Coronary artery (tissue), 2 donors: ENCODE measurements around the gene AGPAT3.
A peak's percentile ranks its signal among the peaks of the same experiment; 100 is the strongest.

ENCODE experiments used
- DNase-seq: peaks from one replicate; pipeline ENCODE4 v3.0.0-alpha.2; 2017; ENCODE audit warnings: low spot score
- H3K27ac ChIP-seq, 2 donors: fragments of 200-600 bp; sonication (generic); one replicate each; pipeline ENCODE4 v1.5.1; 2016 to 2019
- H3K4me3 ChIP-seq: fragments of 200-600 bp; sonication (generic); 2 replicates; pipeline ENCODE4 v1.5.1; 2016; ENCODE audit warnings: mild to moderate bottlenecking, moderate library complexity
- TF ChIP-seq, protein P1 (sequence below): fragments of 200-600 bp; sonication (generic); IDR thresholded peaks from one replicate; pipeline ENCODE4 v1.5.1; 2019; ENCODE audit warnings: antibody characterized with exemption

Gene AGPAT3

GRCh38 chr21:43929217-43929971 is 64.4 kb downstream of the AGPAT3 start:
- no peak overlapping the region for H3K27ac ChIP-seq
- H3K4me3 ChIP-seq = no peak overlapping the region
- TF ChIP-seq, protein P1, sequence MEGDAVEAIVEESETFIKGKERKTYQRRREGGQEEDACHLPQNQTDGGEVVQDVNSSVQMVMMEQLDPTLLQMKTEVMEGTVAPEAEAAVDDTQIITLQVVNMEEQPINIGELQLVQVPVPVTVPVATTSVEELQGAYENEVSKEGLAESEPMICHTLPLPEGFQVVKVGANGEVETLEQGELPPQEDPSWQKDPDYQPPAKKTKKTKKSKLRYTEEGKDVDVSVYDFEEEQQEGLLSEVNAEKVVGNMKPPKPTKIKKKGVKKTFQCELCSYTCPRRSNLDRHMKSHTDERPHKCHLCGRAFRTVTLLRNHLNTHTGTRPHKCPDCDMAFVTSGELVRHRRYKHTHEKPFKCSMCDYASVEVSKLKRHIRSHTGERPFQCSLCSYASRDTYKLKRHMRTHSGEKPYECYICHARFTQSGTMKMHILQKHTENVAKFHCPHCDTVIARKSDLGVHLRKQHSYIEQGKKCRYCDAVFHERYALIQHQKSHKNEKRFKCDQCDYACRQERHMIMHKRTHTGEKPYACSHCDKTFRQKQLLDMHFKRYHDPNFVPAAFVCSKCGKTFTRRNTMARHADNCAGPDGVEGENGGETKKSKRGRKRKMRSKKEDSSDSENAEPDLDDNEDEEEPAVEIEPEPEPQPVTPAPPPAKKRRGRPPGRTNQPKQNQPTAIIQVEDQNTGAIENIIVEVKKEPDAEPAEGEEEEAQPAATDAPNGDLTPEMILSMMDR = no peak
- peak; percentile 62 for DNase-seq

DNA sequence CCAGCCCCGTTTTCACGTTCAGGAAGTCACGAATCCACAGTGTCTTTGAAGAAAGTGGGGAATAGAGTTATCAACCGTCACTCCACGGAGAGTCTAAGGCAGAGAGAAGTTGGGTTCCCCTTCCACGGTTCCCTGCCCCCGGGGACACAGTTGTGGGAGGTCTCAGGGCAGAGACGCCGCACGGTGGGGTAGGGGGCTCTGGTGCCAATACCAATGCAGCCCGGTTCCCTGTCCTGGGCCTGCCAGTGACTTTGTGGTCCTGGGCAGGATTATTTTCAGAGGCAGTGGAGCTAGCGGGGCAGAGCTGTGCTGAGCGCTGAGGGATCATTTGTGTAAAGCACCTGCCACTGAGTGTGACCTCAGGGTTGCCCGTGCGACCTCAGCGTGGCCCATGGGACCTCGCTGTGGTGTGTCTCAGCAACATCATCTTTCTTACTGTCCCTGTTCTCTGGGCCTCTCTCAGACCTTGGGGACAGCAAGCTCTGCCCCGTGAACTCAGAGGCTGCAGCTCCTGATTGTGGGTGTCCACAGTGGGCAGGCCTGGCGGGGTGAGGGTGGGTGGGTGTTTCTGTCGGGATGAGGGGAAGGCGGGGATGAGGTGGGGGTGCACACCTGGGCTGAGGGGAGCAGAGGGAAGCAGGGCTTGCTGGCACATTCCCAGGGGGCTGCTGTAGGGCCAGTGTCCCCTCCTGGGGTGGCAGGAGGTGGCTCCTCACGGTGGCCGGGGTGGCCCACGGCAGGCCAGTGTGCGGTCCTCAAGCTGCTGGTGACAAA is 65.2 kb downstream of the AGPAT3 start:
- Histone ChIP-seq H3K4me3 (no peak overlapping the region), H3K27ac (no peak overlapping the region)
- TF ChIP-seq, protein P1 = no peak
- no peak for DNase-seq

- no peak for DNase-seq
- no peak overlapping the region for H3K4me3 ChIP-seq
- TF ChIP-seq, protein P1 = no peak
- no peak overlapping the region for H3K27ac ChIP-seq
These were observed 65.9 kb downstream of the AGPAT3 start for GRCh38 chr21:43930848-43931375.

GRCh38 chr21:43931489-43931888 is 66.5 kb downstream of the AGPAT3 start:
- H3K4me3 ChIP-seq = no peak overlapping the region
- DNase-seq = no peak
- TF ChIP-seq, protein P1 = no peak
- no peak overlapping the region for H3K27ac ChIP-seq

- TF ChIP-seq, protein P1 = no peak
- no peak overlapping the region for H3K27ac ChIP-seq
- DNase-seq = no peak
- H3K4me3 ChIP-seq = no peak overlapping the region
These were observed 67.0 kb downstream of the AGPAT3 start for GRCh38 chr21:43932005-43932404.

DNA sequence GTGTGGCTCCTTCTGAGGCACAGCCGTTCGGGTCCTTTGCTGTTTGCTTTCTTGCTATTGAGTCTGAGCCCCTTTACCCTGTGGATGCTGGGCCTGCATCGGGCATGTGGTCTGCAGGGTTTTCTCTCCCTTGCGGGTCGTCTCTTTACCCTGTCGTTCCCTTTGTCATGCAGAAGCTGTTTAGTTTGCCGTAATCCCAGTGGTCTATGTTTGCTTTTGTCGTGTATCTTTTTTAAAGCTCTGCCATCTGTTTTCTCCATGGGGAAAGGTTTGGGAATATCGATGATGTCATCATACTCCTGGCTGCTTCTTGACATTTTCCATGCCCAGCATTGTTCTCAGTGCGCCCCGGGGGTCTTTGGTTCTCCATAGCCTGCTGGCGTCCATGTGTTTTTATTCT is 68.2 kb downstream of the AGPAT3 start:
- Histone ChIP-seq H3K4me3 (no peak overlapping the region), H3K27ac (no peak overlapping the region)
- DNase-seq = no peak
- TF ChIP-seq, protein P1 = no peak
